Stomach (tissue), 4 donors: ENCODE data around the gene CAMSAP2.

Experiments
- CTCF ChIP-seq, 7 experiments: fragments of 450-650 bp in 4 of 7; fragments of 200-600 bp in 3 of 7; sonication (generic) in 3 of 7; IDR thresholded peaks; one replicate each; pipeline ENCODE4 v1.5.1; 2016 to 2019; ENCODE audit warnings: antibody characterized with exemption in 7 of 7, control low read depth in 2 of 7, mild to moderate bottlenecking in 1 of 7
- EP300 ChIP-seq: sonication (generic); formaldehyde crosslinking; IDR thresholded peaks from one replicate; pipeline ENCODE4 v1.6.1; 2017; ENCODE audit warnings: antibody characterized with exemption

- TF ChIP-seq EP300 (no peak), CTCF (IDR thresholded peaks at IDR 0.05) (no peak)
Measured at GRCh38 chr1:200890027-200890426, 151.3 kb downstream of the CAMSAP2 start.
